ENCODE data around the gene H3-3A. TPM values are rescaled to one million over a fixed set of nuclear protein-coding genes. Genes with fewer than 3 reads are reported as not detected.

The H3-3A gene
- total RNA-seq, 1 experiment from 2014 or later, result 635 TPM

DNA sequence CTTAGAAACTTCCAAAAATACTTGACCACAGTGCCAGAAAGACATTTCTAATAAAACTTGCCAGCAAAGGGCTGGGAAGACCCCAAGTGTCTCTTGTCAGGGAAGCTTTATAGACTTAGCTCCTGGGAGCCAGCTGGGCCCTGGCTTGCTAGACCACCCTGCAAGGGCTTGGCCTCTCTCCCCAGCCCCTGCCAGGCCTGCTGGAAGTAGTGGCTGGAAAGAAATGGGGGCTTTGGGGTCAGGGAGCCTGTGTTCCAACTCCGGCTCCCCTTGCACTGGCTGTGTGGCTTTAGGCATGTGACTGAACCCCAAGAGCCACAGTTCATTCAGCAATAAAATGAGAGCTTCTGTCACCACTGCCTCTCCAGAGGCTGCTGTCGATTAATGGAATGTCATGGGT is 31.1 kb downstream of the H3-3A start:
- peaks cover 23% of the 10 kb centered on the region for H3K4me1 Mint-ChIP-seq (ENCODE audit: insufficient read depth, unreplicated experiment)
- no TSS peak for BruUV-seq (replicated peaks)
- peaks cover 5% of the 10 kb centered on the region for H3K36me3 Mint-ChIP-seq (ENCODE audit: insufficient read depth, unreplicated experiment)
- CTCF ChIA-PET, result interaction anchor here (0.6 to 2.2 kb wide), 8 partner anchors 9 to 216 kb away, joined by 3 to 13 read pairs (median 4); no protein-coding TSS in a partner anchor
- H3K27me3 Mint-ChIP-seq (ENCODE audit: insufficient read depth, unreplicated experiment), result no peaks in the 10 kb centered on the region
- intact Hi-C loops (cut with micrococcal nuclease), result no loop called here
- no peak overlapping the region for H3K27ac Mint-ChIP-seq (ENCODE audit: low read depth, unreplicated experiment)
- no peaks in the 10 kb centered on the region for H3K9me3 Mint-ChIP-seq (ENCODE audit: unreplicated experiment)
- DNase-seq (ENCODE audit: unreplicated experiment), result no peak
- POLR2A ChIA-PET, result interaction anchor here (1.2 to 16.1 kb wide), 5 partner anchors 10 to 31 kb away, joined by 3 to 129 read pairs (median 12); partner anchors contain the start of gene H3-3A
- H3K4me3 Mint-ChIP-seq (ENCODE audit: unreplicated experiment), result no peak overlapping the region
- TF ChIP-seq, protein P1, sequence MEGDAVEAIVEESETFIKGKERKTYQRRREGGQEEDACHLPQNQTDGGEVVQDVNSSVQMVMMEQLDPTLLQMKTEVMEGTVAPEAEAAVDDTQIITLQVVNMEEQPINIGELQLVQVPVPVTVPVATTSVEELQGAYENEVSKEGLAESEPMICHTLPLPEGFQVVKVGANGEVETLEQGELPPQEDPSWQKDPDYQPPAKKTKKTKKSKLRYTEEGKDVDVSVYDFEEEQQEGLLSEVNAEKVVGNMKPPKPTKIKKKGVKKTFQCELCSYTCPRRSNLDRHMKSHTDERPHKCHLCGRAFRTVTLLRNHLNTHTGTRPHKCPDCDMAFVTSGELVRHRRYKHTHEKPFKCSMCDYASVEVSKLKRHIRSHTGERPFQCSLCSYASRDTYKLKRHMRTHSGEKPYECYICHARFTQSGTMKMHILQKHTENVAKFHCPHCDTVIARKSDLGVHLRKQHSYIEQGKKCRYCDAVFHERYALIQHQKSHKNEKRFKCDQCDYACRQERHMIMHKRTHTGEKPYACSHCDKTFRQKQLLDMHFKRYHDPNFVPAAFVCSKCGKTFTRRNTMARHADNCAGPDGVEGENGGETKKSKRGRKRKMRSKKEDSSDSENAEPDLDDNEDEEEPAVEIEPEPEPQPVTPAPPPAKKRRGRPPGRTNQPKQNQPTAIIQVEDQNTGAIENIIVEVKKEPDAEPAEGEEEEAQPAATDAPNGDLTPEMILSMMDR (IDR thresholded peaks at IDR 0.05; ENCODE audit: unreplicated experiment), result no peak

DNA sequence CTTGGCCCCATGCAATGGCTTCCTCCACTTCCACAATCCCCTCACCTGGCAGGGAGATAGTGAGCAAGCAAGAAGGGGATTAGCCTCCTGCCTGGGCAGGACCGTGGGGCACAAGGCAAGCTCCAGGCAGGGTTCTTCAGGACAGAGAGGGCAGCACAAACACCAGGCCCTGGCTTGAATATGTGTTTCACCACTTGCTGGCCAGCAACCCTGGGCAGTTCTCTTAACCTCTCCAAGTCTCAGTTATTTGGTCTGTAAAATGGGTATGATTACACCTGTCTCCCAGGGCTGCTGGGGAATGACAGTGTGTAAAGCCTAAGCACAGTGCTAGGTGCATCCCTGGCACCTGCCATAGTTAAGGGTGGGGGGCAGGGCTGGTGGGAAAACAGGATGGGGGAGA is 31.9 kb downstream of the H3-3A start:
- no peaks in the 10 kb centered on the region for H3K9me3 Mint-ChIP-seq (ENCODE audit: unreplicated experiment)
- no peak overlapping the region for H3K27ac Mint-ChIP-seq (ENCODE audit: low read depth, unreplicated experiment)
- no TSS peak for BruUV-seq (replicated peaks)
- H3K27me3 Mint-ChIP-seq (ENCODE audit: insufficient read depth, unreplicated experiment), result no peaks in the 10 kb centered on the region
- H3K36me3 Mint-ChIP-seq (ENCODE audit: insufficient read depth, unreplicated experiment), result peaks cover 5% of the 10 kb centered on the region
- TF ChIP-seq, protein P1 (IDR thresholded peaks at IDR 0.05; ENCODE audit: unreplicated experiment), result no peak
- intact Hi-C loops (cut with micrococcal nuclease), result no loop called here
- CTCF ChIA-PET, result interaction anchor here (0.8 to 2.2 kb wide), 5 partner anchors 24 to 31 kb away, joined by 3 to 13 read pairs (median 5); no protein-coding TSS in a partner anchor
- no peak for DNase-seq (ENCODE audit: unreplicated experiment)
- POLR2A ChIA-PET, result interaction anchor here (1.8 to 16.1 kb wide), 3 partner anchors 11 to 32 kb away, joined by 5 to 129 read pairs (median 39); partner anchors contain the start of gene H3-3A
- H3K4me3 Mint-ChIP-seq (ENCODE audit: unreplicated experiment), result no peak overlapping the region
- H3K4me1 Mint-ChIP-seq (ENCODE audit: insufficient read depth, unreplicated experiment), result peaks cover 19% of the 10 kb centered on the region

DNA sequence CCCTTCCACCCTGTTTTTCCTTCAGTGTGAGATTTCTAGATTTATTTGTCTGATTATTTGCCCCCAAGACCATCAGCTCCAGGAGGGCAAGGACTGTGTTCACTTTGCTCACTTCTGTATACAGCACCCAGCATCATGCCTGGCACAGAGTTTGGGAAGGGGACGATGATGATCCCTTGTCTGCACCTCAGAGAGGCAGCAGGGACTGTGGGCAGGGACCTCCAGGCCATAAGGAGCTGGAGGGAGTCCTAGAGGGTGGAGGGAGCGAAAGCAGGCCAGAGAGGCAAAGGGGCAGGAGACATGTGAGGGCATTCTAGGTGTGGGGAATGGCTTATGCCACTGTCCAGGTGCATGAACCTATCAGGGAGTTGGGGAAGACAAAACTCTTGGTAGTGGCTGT is 32.8 kb downstream of the H3-3A start:
- BruUV-seq (replicated peaks), result no TSS peak
- no peaks in the 10 kb centered on the region for H3K9me3 Mint-ChIP-seq (ENCODE audit: unreplicated experiment)
- no peak overlapping the region for H3K27ac Mint-ChIP-seq (ENCODE audit: low read depth, unreplicated experiment)
- DNase-seq (ENCODE audit: unreplicated experiment), result no peak
- H3K4me3 Mint-ChIP-seq (ENCODE audit: unreplicated experiment), result no peak overlapping the region
- intact Hi-C loops (cut with micrococcal nuclease), result no loop called here
- H3K27me3 Mint-ChIP-seq (ENCODE audit: insufficient read depth, unreplicated experiment), result no peaks in the 10 kb centered on the region
- peaks cover 5% of the 10 kb centered on the region for H3K36me3 Mint-ChIP-seq (ENCODE audit: insufficient read depth, unreplicated experiment)
- CTCF ChIA-PET, result interaction anchor here (0.5 to 5.1 kb wide), 8 partner anchors 8 to 102 kb away, joined by 3 to 41 read pairs (median 4); no protein-coding TSS in a partner anchor
- TF ChIP-seq, protein P1 (IDR thresholded peaks at IDR 0.05; ENCODE audit: unreplicated experiment), result no peak
- POLR2A ChIA-PET, result interaction anchor here (0.6 to 16.1 kb wide), 5 partner anchors 11 to 633 kb away, joined by 3 to 129 read pairs (median 5); partner anchors contain the start of gene H3-3A
- peaks cover 19% of the 10 kb centered on the region for H3K4me1 Mint-ChIP-seq (ENCODE audit: insufficient read depth, unreplicated experiment)

DNA sequence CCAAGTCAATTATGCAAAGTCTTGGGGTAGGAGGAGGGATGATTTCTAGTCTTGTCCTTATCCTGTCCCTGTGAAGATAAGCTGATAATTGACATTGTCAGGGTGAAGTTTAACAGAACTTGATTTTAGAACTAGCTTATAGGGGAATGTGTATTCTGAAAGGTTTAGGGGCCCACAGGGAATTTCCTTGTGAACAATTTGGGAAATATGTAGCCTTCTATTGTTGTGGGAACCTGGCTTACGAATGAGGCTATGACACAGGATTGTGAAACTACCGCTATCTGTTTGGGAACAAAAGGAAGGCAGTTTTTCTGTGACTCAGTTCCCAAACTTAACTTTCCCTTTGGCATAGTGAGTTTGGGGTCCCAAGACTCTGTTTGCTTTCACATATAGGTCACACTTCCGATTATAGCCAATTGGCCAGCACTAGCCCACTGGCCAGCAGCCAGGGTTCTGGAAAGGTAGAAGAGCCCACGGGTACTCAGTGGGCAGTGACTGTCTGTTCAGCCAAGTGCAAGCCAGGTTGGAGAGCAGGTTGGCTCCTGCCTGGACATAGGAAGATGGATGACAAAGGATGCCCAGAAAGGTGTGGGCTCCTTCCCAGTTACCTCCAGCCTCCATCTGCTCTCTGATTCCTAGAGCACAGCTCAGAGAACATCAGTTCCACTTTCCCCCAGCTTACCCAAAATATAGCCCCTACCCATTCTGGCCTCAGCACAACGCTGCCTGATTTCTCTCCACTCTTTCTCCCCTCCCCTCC is 35.5 kb downstream of the H3-3A start:
- ChIA-PET CTCF (interaction anchor here (0.6 to 5.1 kb wide), 12 partner anchors 9 to 122 kb away, joined by 3 to 41 read pairs (median 6); no protein-coding TSS in a partner anchor), POLR2A (interaction anchor here (0.6 to 16.1 kb wide), 9 partner anchors 8 to 716 kb away, joined by 3 to 129 read pairs (median 7); no protein-coding TSS in a partner anchor)
- no peak overlapping the region for H3K27ac Mint-ChIP-seq (ENCODE audit: low read depth, unreplicated experiment)
- H3K4me3 Mint-ChIP-seq (ENCODE audit: unreplicated experiment), result no peak overlapping the region
- TF ChIP-seq, protein P1 (IDR thresholded peaks at IDR 0.05; ENCODE audit: unreplicated experiment), result no peak
- no peaks in the 10 kb centered on the region for H3K27me3 Mint-ChIP-seq (ENCODE audit: insufficient read depth, unreplicated experiment)
- intact Hi-C loops (cut with micrococcal nuclease), result no loop called here
- peaks cover 19% of the 10 kb centered on the region for H3K4me1 Mint-ChIP-seq (ENCODE audit: insufficient read depth, unreplicated experiment)
- peak; percentile 97 for DNase-seq (ENCODE audit: unreplicated experiment)
- H3K36me3 Mint-ChIP-seq (ENCODE audit: insufficient read depth, unreplicated experiment), result no peaks in the 10 kb centered on the region
- H3K9me3 Mint-ChIP-seq (ENCODE audit: unreplicated experiment), result no peaks in the 10 kb centered on the region
- no TSS peak for BruUV-seq (replicated peaks)
